ENCODE results near the gene ZNF19. TPM values are rescaled to one million over a fixed set of nuclear protein-coding genes. Genes with fewer than 3 reads are reported as not detected.
A peak's percentile ranks its signal among the peaks of the same experiment; 100 is the strongest.

Gene ZNF19
- total RNA-seq, 2 donors from 2014 or later: 3.4 to 4.4 TPM

DNA sequence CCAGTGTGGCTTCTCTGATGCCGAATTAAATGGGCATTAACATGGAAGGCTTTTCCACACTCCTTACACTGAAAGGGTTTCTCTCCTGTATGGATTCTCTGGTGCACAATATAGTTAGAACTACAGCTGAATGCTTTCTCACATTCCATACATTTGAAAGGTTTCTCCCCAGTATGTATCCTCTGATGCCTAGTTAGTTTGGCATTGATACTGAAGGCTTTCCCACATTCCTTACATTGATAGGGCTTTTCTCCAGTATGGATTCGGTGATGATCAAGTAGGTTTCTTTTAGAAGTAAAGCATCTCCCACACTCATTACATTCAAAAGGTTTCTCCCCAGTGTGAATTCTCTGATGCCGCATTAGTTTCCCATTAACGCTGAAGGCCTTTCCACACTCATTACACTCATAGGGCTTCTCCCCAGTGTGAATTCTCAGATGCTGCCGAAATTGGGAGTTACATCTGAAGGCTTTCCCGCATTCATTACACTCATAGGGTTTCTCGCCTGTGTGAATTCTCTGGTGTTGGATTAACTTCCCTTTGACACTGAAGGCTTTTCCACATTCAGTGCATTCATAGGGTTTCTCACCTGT, 40.8 kb downstream of the ZNF19 start:
- H3K4me1 Mint-ChIP-seq (ENCODE audit: low read depth in 2 of 2): peaks cover 0 to 3% of the 10 kb centered on the region in 2 donors
- peaks cover 14% of the 10 kb centered on the region for H3K9me3 Mint-ChIP-seq
- ATAC-seq (no peak), DNase-seq (ENCODE audit: low spot score) (no peak)
- no peaks in the 10 kb centered on the region for H3K27me3 Mint-ChIP-seq
- no peak overlapping the region for H3K4me3 Mint-ChIP-seq
- peaks cover 65% of the 10 kb centered on the region for H3K36me3 Mint-ChIP-seq
- no peak overlapping the region for H3K27ac Mint-ChIP-seq

DNA sequence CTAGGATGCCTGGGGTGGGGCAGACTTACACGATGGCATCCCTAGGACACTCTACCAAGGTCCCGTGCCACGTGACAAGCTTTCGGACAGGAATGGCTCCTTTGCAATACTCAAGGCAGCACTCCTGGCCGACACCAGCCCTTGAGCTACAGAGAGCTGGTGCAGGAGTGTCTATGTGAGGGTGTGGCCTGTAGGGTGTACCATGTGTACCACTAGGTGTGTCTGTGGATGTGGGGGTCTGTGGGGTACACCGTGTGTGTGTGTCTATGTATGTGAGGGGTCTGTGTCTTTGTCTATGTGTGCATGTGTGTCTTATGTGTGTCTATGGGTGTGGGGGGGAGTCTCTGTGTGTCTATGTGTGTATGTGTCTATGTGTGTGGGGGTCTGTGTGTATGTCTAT, 45.4 kb downstream of the ZNF19 start:
- Mint-ChIP-seq H3K27me3 (peaks cover 8 to 10% of the 10 kb centered on the region in 2 donors), H3K4me3 (no peak overlapping the region), H3K4me1 (ENCODE audit: low read depth in 2 of 2) (peaks cover 2 to 8% of the 10 kb centered on the region in 2 donors), H3K36me3 (peaks cover 21% of the 10 kb centered on the region), H3K27ac (no peak overlapping the region), H3K9me3 (peaks cover 5% of the 10 kb centered on the region)
- DNase-seq (ENCODE audit: low spot score) (no peak), ATAC-seq (no peak)

DNA sequence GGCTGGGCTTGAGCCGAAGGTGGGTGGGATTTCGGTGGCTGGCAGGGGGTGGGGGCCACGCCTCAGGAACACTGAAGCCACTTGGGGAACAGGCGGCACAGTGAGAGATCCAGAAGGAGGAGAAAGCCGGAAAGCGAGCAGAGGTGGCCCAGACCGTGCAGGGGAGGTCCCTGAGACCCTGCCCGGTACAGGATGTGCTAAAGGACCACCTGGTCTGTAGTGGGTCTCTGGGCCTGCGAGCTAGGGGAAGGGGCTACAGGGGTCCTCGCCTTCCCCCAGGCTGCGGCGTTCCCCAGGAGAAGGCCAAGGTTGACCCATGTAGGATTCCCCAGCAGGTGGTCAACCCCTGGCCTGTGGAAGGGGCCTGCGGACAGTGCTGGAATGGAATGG, 47.1 kb downstream of the ZNF19 start, which contains the start of gene TLE7:
Gene TLE7, minus strand, starts transcription at position 4 of the 390 bp plus-strand sequence. CDS start 8,730 bp downstream, outside the sequence.
- Mint-ChIP-seq H3K9me3 (peaks cover 5% of the 10 kb centered on the region), H3K4me1 (ENCODE audit: low read depth in 2 of 2) (peaks cover 2 to 8% of the 10 kb centered on the region in 2 donors), H3K27me3 (peaks cover 16 to 18% of the 10 kb centered on the region in 2 donors), H3K36me3 (peaks cover 7% of the 10 kb centered on the region), H3K27ac (no peak within 1 kb of the TSS), H3K4me3 (no peak within 1 kb of the TSS)
- DNase-seq (ENCODE audit: low spot score) (no peak), ATAC-seq (no peak)

DNA sequence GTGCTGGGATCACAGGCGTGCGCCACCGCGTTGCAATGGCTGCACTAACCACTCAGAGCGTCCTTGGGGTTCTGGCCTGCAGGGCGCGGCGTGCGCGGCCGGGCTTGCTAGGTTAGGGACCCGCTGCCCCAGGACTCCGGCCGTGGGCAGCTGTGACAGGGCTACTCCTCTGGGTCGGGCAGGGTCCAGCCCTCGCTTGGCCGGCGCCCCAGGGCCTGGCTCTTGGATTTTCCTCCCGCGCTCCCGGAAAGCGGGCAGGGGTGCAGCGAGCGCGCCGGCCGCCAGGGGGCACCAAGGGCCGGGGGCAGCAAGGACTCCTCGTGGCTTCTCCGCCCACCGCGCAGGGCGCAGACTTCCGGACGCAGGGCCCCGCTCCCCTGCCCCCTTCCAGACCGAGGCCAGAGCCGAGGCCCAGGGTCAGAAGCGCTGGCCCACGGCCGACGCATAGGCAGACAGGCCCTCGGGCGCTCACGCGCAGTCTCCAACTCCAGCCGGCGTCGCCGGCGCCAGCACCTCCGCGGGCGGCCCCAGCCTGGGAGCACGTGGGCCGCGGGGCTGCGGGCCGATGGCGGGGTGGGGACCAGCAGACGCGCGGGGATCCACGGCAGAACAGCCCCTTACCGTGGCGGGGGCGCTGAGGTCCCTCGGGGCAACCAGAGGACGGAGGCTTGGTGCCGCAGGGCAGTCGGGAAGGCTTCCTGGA, 47.6 kb downstream of the ZNF19 start:
- no peak for DNase-seq (ENCODE audit: low spot score)
- Mint-ChIP-seq H3K4me3 (no peak overlapping the region), H3K36me3 (peaks cover 7% of the 10 kb centered on the region), H3K9me3 (peaks cover 5% of the 10 kb centered on the region), H3K27me3 (peaks cover 16 to 23% of the 10 kb centered on the region in 2 donors), H3K4me1 (ENCODE audit: low read depth in 2 of 2) (peaks cover 2 to 8% of the 10 kb centered on the region in 2 donors), H3K27ac (no peak overlapping the region)
- ATAC-seq: peak; percentile 27 to 51

DNA sequence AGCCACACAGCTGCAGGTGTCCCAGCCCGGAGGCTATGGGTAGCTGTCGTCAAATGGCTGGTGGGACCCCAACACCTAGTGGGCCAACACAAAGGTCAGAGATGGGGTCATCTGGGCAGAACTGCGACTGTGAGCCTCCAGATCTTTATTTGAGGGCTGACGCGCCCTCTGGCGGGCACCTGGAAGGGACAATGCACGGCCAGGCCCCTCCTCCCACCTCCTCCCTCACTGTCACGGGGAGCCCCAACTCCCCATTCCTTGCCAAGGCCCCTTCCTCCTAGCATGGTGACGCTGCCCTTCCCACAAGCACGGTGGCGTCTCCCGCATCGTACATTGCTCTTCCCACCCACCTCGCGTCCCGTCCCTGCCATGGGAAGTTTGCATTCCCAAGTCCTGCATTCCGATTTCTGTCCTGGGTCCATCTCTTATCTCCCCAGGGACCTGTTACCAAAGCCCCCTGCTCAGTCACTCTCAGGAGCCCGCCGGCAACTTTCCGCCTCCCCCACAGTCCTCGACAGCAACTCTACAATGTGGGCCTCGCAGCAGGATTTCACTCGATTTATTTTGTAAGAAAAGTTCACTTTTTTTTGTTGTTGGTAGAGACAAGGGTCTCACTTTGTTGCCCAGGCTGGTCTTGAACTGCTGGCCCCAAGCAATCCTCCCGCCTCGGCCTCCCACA, 48.3 kb downstream of the ZNF19 start:
- no peak overlapping the region for H3K4me3 Mint-ChIP-seq
- ATAC-seq: no peak
- H3K4me1 Mint-ChIP-seq (ENCODE audit: low read depth in 2 of 2): peaks cover 2 to 8% of the 10 kb centered on the region in 2 donors
- peaks cover 5% of the 10 kb centered on the region for H3K9me3 Mint-ChIP-seq
- no peak for DNase-seq (ENCODE audit: low spot score)
- peaks cover 7% of the 10 kb centered on the region for H3K36me3 Mint-ChIP-seq
- peaks cover 16 to 23% of the 10 kb centered on the region in 2 donors for H3K27me3 Mint-ChIP-seq
- H3K27ac Mint-ChIP-seq: no peak overlapping the region

DNA sequence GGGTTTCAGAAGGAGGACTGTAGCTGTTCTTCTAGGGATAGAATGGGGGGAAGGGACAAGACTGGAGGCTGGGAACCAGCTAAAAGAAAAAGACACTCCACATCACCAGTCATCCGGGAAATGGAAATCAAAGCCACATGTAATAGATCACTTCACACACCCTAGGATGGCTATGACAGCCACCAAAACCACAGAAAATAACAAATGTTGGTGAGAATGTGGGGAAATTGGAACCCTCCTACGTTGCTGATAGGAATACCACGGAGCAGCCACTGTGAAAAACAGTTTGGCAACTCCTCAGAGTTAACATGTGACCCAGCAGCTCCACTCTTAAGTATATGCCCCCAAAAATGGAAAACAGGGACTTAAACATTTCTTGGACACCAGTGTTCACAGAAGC, 49.6 kb downstream of the ZNF19 start:
- H3K36me3 Mint-ChIP-seq: peaks cover 7% of the 10 kb centered on the region
- no peak overlapping the region for H3K27ac Mint-ChIP-seq
- peaks cover 5% of the 10 kb centered on the region for H3K9me3 Mint-ChIP-seq
- ATAC-seq (no peak), DNase-seq (ENCODE audit: low spot score) (no peak)
- peaks cover 16 to 23% of the 10 kb centered on the region in 2 donors for H3K27me3 Mint-ChIP-seq
- H3K4me3 Mint-ChIP-seq: no peak overlapping the region
- H3K4me1 Mint-ChIP-seq (ENCODE audit: low read depth in 2 of 2): peaks cover 2 to 8% of the 10 kb centered on the region in 2 donors

DNA sequence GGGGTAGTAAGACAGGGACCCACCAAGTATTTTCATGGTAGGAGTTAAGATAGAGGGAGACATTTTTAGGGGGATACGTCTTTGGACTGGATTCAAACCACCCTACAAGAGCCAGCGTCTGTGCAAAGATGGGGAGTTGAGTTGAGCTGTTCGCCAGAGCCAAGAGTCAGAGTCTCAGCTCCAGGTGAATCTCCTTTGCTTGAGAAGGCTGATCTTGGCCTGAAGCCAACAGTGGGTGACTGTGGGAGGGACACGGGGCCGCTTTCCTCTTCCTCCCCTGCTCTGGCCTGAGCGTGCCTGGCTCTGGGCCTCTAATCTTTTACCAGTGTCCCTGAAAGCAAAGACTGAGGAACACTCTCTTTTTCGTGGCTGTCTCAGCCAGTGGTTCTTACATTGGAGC, 52.7 kb downstream of the ZNF19 start:
- Mint-ChIP-seq H3K9me3 (no peaks in the 10 kb centered on the region), H3K4me3 (no peak overlapping the region), H3K27me3 (peaks cover 16 to 23% of the 10 kb centered on the region in 2 donors), H3K27ac (no peak overlapping the region), H3K4me1 (ENCODE audit: low read depth in 2 of 2) (peaks cover 2 to 8% of the 10 kb centered on the region in 2 donors), H3K36me3 (no peaks in the 10 kb centered on the region)
- no peak for ATAC-seq
- no peak for DNase-seq (ENCODE audit: low spot score)

DNA sequence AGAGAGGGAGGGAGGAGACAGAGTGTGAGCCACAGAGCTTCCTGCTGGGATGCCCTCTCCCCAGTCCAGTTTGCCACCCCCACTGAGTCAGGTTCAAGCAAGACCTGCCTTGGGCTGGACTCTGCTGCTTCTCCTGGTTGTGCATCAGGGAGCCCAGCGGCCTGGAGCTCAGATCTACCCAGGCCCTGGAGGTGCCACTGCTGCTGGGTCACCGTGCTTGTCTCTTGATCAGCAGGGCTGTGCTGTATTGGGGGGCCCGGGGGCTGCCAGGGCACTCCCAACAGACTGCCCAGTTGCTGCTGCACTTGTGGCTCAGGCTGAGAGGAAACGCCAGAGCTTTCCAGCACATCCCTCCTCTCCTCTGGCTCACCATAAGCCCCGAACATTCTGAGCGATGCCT, 56.2 kb downstream of the ZNF19 start:
- no peak for DNase-seq (ENCODE audit: low spot score)
- H3K4me3 Mint-ChIP-seq: no peak overlapping the region
- no peaks in the 10 kb centered on the region for H3K4me1 Mint-ChIP-seq (ENCODE audit: low read depth in 2 of 2)

DNA sequence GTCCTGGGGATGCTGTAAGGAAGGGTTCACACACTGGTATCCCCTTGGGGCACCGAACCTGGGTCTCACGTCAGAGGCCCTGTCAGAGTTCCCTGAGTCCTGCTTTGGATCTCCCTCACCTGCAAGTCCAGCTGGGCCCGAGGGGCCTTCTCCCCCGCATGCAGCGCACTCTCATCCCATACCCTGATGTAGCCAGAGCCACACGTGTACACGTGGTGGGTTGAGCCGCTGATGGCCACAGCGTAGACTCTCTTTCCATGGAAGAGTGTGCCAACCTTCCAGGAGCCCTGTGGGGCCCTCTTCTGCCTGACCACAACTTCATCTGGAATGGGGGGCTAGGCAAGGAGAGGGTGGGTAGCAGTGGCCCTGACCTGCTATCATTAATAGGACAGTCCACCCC, 57.1 kb downstream of the ZNF19 start:
- no peak for ATAC-seq
- no peaks in the 10 kb centered on the region for H3K4me1 Mint-ChIP-seq (ENCODE audit: low read depth in 2 of 2)
- H3K27me3 Mint-ChIP-seq: peaks cover 8 to 20% of the 10 kb centered on the region in 2 donors
- peaks cover 5% of the 10 kb centered on the region for H3K36me3 Mint-ChIP-seq
- no peaks in the 10 kb centered on the region for H3K9me3 Mint-ChIP-seq
- no peak for DNase-seq (ENCODE audit: low spot score)
- no peak overlapping the region for H3K4me3 Mint-ChIP-seq
- no peak overlapping the region for H3K27ac Mint-ChIP-seq

More for the DNA sequence above, 56.2 kb downstream of the ZNF19 start:
- H3K27me3 Mint-ChIP-seq: peaks cover 11 to 25% of the 10 kb centered on the region in 2 donors
- ATAC-seq: peak in 1 of 2 donors; percentile 22
- H3K36me3 Mint-ChIP-seq: peaks cover 5% of the 10 kb centered on the region
- H3K27ac Mint-ChIP-seq: no peak overlapping the region
- no peaks in the 10 kb centered on the region for H3K9me3 Mint-ChIP-seq

DNA sequence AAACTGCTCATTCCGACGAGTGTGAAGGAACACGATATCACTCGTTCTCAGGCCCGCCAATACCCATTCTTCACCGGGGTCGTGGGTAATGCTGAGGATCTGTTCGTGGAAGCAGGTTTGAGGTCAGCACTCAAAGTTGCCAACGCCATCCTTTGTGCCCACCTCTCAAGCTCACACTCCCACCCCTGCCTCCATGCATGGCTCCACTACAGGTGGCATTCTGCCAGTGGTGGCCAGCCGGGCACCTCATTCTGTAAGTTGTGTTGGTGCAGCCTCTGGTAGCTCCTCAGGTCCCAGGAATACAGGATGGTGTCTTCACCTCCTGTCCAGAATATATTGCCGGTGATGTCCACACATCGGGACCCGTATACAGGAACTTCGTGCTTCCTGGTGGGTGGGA, 57.9 kb downstream of the ZNF19 start:
- Mint-ChIP-seq H3K27me3 (peaks cover 13 to 24% of the 10 kb centered on the region in 2 donors), H3K27ac (no peak overlapping the region), H3K4me1 (ENCODE audit: low read depth in 2 of 2) (no peaks in the 10 kb centered on the region), H3K9me3 (no peaks in the 10 kb centered on the region), H3K4me3 (no peak overlapping the region), H3K36me3 (peaks cover 5% of the 10 kb centered on the region)
- ATAC-seq: no peak
- no peak for DNase-seq (ENCODE audit: low spot score)

DNA sequence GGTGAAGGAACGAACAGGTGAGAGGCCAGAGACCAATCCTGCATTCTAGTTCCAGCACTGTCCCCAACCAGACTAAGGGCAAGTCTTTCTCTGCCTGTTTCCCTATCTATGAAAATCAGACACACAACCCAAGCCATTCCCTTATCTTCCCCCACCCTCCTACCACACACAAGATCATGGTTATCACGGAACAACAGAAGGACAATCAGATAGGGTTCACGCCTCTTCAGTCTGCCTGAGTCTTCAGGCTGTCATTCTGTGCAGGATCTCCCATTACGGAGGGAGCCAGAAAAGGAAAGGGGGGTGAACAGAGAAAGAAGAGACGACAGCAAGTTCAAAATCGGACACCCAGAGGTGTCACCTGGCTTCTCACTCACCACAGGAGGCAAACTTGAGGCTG, 58.4 kb downstream of the ZNF19 start:
- H3K36me3 Mint-ChIP-seq: peaks cover 5% of the 10 kb centered on the region
- peaks cover 16 to 25% of the 10 kb centered on the region in 2 donors for H3K27me3 Mint-ChIP-seq
- H3K27ac Mint-ChIP-seq: no peak overlapping the region
- no peaks in the 10 kb centered on the region for H3K9me3 Mint-ChIP-seq
- ATAC-seq (no peak), DNase-seq (ENCODE audit: low spot score) (no peak)
- H3K4me1 Mint-ChIP-seq (ENCODE audit: low read depth in 2 of 2): no peaks in the 10 kb centered on the region
- no peak overlapping the region for H3K4me3 Mint-ChIP-seq

DNA sequence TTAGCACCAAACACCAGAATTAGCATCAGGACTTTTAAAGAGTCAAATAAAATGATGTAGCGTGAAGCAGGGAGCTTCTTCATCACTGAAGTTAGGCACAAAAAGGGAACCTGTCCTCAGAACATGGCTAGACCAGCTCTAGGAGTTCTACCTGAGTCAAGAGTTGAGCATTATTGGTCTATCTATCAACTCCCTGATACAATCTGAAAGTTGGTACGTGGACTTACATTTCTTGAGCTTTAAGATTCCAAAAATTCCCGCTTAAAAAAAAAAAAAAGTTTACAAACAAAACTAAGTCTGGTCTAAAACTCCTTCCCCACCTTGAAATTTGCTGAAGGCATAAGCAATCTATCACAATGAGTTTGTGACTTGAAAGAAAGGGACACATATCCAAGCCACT, 59.5 kb downstream of the ZNF19 start:
- no peaks in the 10 kb centered on the region for H3K9me3 Mint-ChIP-seq
- H3K4me1 Mint-ChIP-seq (ENCODE audit: low read depth in 2 of 2): no peaks in the 10 kb centered on the region
- H3K27me3 Mint-ChIP-seq: peaks cover 21 to 25% of the 10 kb centered on the region in 2 donors
- H3K36me3 Mint-ChIP-seq: peaks cover 5% of the 10 kb centered on the region
- no peak overlapping the region for H3K27ac Mint-ChIP-seq
- DNase-seq (ENCODE audit: low spot score) (no peak), ATAC-seq (no peak)
- no peak overlapping the region for H3K4me3 Mint-ChIP-seq

DNA sequence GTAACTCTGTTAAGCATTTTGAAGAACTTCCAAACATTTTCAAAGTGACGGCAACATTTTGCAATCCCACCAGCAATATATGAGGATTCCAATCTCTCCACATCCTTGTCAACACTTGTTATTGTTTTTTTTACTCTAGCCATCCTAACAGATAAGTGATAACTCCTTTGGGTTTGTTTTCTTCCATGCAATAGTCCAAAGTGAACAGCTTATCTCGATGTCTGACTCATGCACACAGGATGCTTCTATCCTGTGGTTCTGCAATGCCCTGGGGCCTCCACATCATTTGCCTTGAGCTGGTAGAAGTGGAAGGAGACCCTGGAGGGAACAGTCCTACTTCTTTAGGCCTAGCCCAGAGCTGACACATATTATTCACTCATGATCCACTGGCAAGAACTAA, 60.2 kb downstream of the ZNF19 start:
- peaks cover 25 to 31% of the 10 kb centered on the region in 2 donors for H3K27me3 Mint-ChIP-seq
- H3K27ac Mint-ChIP-seq: no peak overlapping the region
- no peak overlapping the region for H3K4me3 Mint-ChIP-seq

DNA sequence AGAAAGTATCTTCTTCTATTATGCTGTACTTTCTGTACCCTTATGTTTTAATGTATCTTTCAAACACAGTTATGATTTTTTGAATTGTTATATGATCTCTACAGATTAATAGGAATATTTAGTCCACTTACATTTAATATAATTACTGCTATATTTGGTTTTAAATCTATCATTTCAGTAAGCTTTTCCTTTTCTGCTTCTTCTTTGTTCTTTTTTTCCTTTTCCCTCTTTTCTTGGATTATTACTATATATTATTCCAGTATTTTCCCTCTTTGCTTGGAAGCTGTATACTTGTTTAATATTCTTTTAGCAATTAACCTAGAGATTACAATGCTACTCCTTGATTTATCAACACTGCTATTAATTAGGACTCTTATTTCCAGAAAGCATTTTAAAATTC, 60.7 kb downstream of the ZNF19 start:
- DNase-seq (ENCODE audit: low spot score) (no peak), ATAC-seq (no peak)
- Mint-ChIP-seq H3K27me3 (peaks cover 26 to 33% of the 10 kb centered on the region in 2 donors), H3K9me3 (no peaks in the 10 kb centered on the region), H3K4me3 (no peak overlapping the region), H3K4me1 (ENCODE audit: low read depth in 2 of 2) (no peaks in the 10 kb centered on the region), H3K36me3 (peaks cover 5% of the 10 kb centered on the region), H3K27ac (no peak overlapping the region)

More for the DNA sequence above, 60.2 kb downstream of the ZNF19 start:
- ATAC-seq (no peak), DNase-seq (ENCODE audit: low spot score) (no peak)
- peaks cover 5% of the 10 kb centered on the region for H3K36me3 Mint-ChIP-seq
- no peaks in the 10 kb centered on the region for H3K4me1 Mint-ChIP-seq (ENCODE audit: low read depth in 2 of 2)
- H3K9me3 Mint-ChIP-seq: no peaks in the 10 kb centered on the region

Measured in natural killer cell treated with Interleukin-12 subunit alpha and Interleukin-12 subunit beta and Interleukin-15 and Interleukin-18, amount 100 ng/mL, for 72 hours (primary cell).